Mesenchymal stem cell (in vitro differentiated cells and primary cell): Measurements from ENCODE around the gene MAP2K6.

Experiments
- DNase-seq: peaks from one replicate; pipeline ENCODE4 v3.0.0-alpha.2; 2013
- H2AFZ ChIP-seq: one replicate; pipeline ENCODE4 v1.6.1; 2013; ENCODE audit warnings: low read depth, mild to moderate bottlenecking, control low read depth, inconsistent platforms, low read length, moderate library complexity
- H2AK5ac ChIP-seq: 2 replicates; pipeline ENCODE4 v1.6.1; 2013; ENCODE audit warnings: low read length, moderate library complexity, mild to moderate bottlenecking, inconsistent platforms; ENCODE audit not compliant: severe bottlenecking
- H2BK120ac ChIP-seq: one replicate; pipeline ENCODE4 v1.6.1; 2013; ENCODE audit warnings: low read depth, mild to moderate bottlenecking, inconsistent platforms, low read length, moderate library complexity
- H2BK12ac ChIP-seq, 2 experiments: one replicate each; pipeline ENCODE4 v1.6.1; 2013; ENCODE audit warnings: inconsistent platforms in 2 of 2, low read length in 2 of 2, mild to moderate bottlenecking in 2 of 2, moderate library complexity in 2 of 2, control low read depth in 1 of 2
- H2BK15ac ChIP-seq: one replicate; pipeline ENCODE4 v1.6.1; 2013; ENCODE audit warnings: mild to moderate bottlenecking, low read depth, inconsistent platforms; ENCODE audit not compliant: poor library complexity, severe bottlenecking
- H2BK5ac ChIP-seq: 2 replicates; pipeline ENCODE4 v1.6.1; 2013; ENCODE audit warnings: low read depth, mild to moderate bottlenecking, low read length, control low read depth, inconsistent platforms; ENCODE audit not compliant: poor library complexity, severe bottlenecking
- H3K14ac ChIP-seq, 2 experiments: one replicate each; pipeline ENCODE4 v1.6.1; 2013; ENCODE audit warnings: inconsistent platforms in 2 of 2, low read length in 2 of 2, control low read depth in 1 of 2, mild to moderate bottlenecking in 1 of 2, moderate library complexity in 1 of 2
- H3K18ac ChIP-seq, 2 experiments: one replicate each; pipeline ENCODE4 v1.6.1; 2013; ENCODE audit warnings: inconsistent platforms in 2 of 2, low read length in 2 of 2, control low read depth in 1 of 2, low read depth in 1 of 2, mild to moderate bottlenecking in 1 of 2
- H3K23ac ChIP-seq, 2 experiments: one replicate each; pipeline ENCODE4 v1.6.1; 2013; ENCODE audit warnings: inconsistent platforms in 2 of 2, low read length in 2 of 2, mild to moderate bottlenecking in 2 of 2, moderate library complexity in 2 of 2, control low read depth in 1 of 2
- H3K27ac ChIP-seq: 2 replicates; pipeline ENCODE4 v1.5.1; 2013; ENCODE audit warnings: mild to moderate bottlenecking, moderate library complexity, low read length, control low read depth, inconsistent platforms; ENCODE audit not compliant: poor library complexity, severe bottlenecking
- H3K27me3 ChIP-seq, 2 experiments: 2 replicates each; pipeline versions ENCODE4 v1.6.1 to v1.7.0; 2013; ENCODE audit warnings: low read length in 2 of 2, mild to moderate bottlenecking in 2 of 2, moderate library complexity in 2 of 2, control low read depth in 1 of 2, inconsistent platforms in 1 of 2; ENCODE audit not compliant: control insufficient read depth in 1 of 2, insufficient read depth in 1 of 2
- H3K36me3 ChIP-seq, 2 experiments: 2 replicates each; pipeline versions ENCODE4 v1.6.1 to v1.7.0; 2013; ENCODE audit warnings: low read length in 2 of 2, control low read depth in 1 of 2, inconsistent platforms in 1 of 2, low read depth in 1 of 2, mild to moderate bottlenecking in 1 of 2; ENCODE audit not compliant: insufficient read depth in 2 of 2, control insufficient read depth in 1 of 2
- H3K4ac ChIP-seq, 2 experiments: one replicate each; pipeline ENCODE4 v1.6.1; 2013; ENCODE audit warnings: inconsistent platforms in 2 of 2, low read length in 2 of 2, mild to moderate bottlenecking in 2 of 2, moderate library complexity in 2 of 2, control low read depth in 1 of 2, low read depth in 1 of 2
- H3K4me1 ChIP-seq: 2 replicates; pipeline ENCODE4 v1.6.1; 2013; ENCODE audit warnings: low read depth, low read length, control low read depth; ENCODE audit not compliant: control insufficient read depth, insufficient read depth
- H3K4me2 ChIP-seq: 2 replicates; pipeline ENCODE4 v1.6.1; 2013; ENCODE audit warnings: low read length, mild to moderate bottlenecking, inconsistent platforms; ENCODE audit not compliant: poor library complexity, severe bottlenecking
- H3K4me3 ChIP-seq, 2 experiments: 2 replicates each; pipeline versions ENCODE4 v1.5.1 to v1.7.0; 2013; ENCODE audit warnings: low read length in 2 of 2, mild to moderate bottlenecking in 2 of 2, control low read depth in 1 of 2, low read depth in 1 of 2; ENCODE audit not compliant: insufficient read depth in 1 of 2
- H3K79me1 ChIP-seq: replicated peaks from 2 replicates; pipeline ENCODE4 v1.6.1; 2013; ENCODE audit warnings: mild to moderate bottlenecking, control low read depth, low read length, inconsistent platforms; ENCODE audit not compliant: poor library complexity, severe bottlenecking
- H3K9ac ChIP-seq: 2 replicates; pipeline ENCODE4 v1.7.0; 2013; ENCODE audit warnings: mild to moderate bottlenecking, low read length, moderate library complexity
- H3K9me3 ChIP-seq: 2 replicates; pipeline ENCODE4 v1.7.0; 2013; ENCODE audit warnings: mild to moderate bottlenecking, low read length; ENCODE audit not compliant: control insufficient read depth
- H4K8ac ChIP-seq: one replicate; pipeline ENCODE4 v1.6.1; 2013; ENCODE audit warnings: inconsistent platforms, mild to moderate bottlenecking, low read length, moderate library complexity
- H4K91ac ChIP-seq: one replicate; pipeline ENCODE4 v1.6.1; 2013; ENCODE audit warnings: mild to moderate bottlenecking, low read length, inconsistent platforms
- WGBS: methylation state at CpG from one replicate; pipeline ENCODE4 v1.1.7; 2013; ENCODE audit warnings: mixed read lengths; 5-methylcytosine and 5-hydroxymethylcytosine counted together

Gene MAP2K6

GRCh38 chr17:69410671-69411070, 3.8 kb upstream of the MAP2K6 start:
- H2BK15ac ChIP-seq, result no peak overlapping the region
- 91% methylated on average over 2 of the region's 2 CpGs for WGBS

GRCh38 chr17:69411766-69412165, 2.7 kb upstream of the MAP2K6 start:
- Histone ChIP-seq H3K4me3 (no peak overlapping the region), H2BK120ac (no peak overlapping the region), H2AFZ (no peak overlapping the region), H4K8ac (no peak overlapping the region), H3K14ac (no peak overlapping the region), H3K79me1 (peaks cover 2% of the 10 kb centered on the region), H2BK5ac (no peak overlapping the region), H4K91ac (no peak overlapping the region), H3K18ac (no peak overlapping the region), H3K4me1 (no peaks in the 10 kb centered on the region), H2BK12ac (no peak overlapping the region), H3K9ac (no peak overlapping the region), H3K4ac (no peak overlapping the region), H3K36me3 (no peaks in the 10 kb centered on the region), H3K27me3 (no peaks in the 10 kb centered on the region), H3K27ac (no peak overlapping the region), H3K23ac (no peak overlapping the region), H3K9me3 (no peaks in the 10 kb centered on the region), H3K4me2 (no peak overlapping the region), H2BK15ac (no peak overlapping the region), H2AK5ac (no peak overlapping the region)
- WGBS, result 88% methylated on average over 4 of the region's 4 CpGs
- DNase-seq, result no peak

More at GRCh38 chr17:69410671-69411070, 3.8 kb upstream of the MAP2K6 start:
- Histone ChIP-seq H3K4ac (no peak overlapping the region), H3K4me2 (no peak overlapping the region), H2BK12ac (no peak overlapping the region), H2AK5ac (no peak overlapping the region), H3K27me3 (no peaks in the 10 kb centered on the region), H3K14ac (no peak overlapping the region), H4K91ac (no peak overlapping the region), H2BK120ac (no peak overlapping the region), H3K4me3 (no peak overlapping the region), H3K18ac (no peak overlapping the region), H3K27ac (no peak overlapping the region), H3K79me1 (no peaks in the 10 kb centered on the region), H3K4me1 (no peaks in the 10 kb centered on the region), H4K8ac (no peak overlapping the region), H3K9ac (no peak overlapping the region), H3K36me3 (no peaks in the 10 kb centered on the region), H2AFZ (no peak overlapping the region), H2BK5ac (no peak overlapping the region), H3K23ac (no peak overlapping the region), H3K9me3 (no peaks in the 10 kb centered on the region)
- DNase-seq, result no peak

- Histone ChIP-seq H3K14ac (no peak overlapping the region), H3K18ac (no peak overlapping the region), H3K23ac (no peak overlapping the region), H3K4me2 (no peak overlapping the region), H2BK120ac (no peak overlapping the region), H3K9me3 (no peaks in the 10 kb centered on the region), H4K91ac (no peak overlapping the region), H4K8ac (no peak overlapping the region), H3K36me3 (no peaks in the 10 kb centered on the region), H3K9ac (no peak overlapping the region), H2BK12ac (no peak overlapping the region), H2BK15ac (no peak overlapping the region), H3K79me1 (peaks cover 2% of the 10 kb centered on the region), H3K4ac (no peak overlapping the region), H2BK5ac (no peak overlapping the region), H2AK5ac (no peak overlapping the region), H3K4me1 (no peaks in the 10 kb centered on the region), H3K27ac (no peak overlapping the region), H3K27me3 (no peaks in the 10 kb centered on the region), H2AFZ (no peak overlapping the region), H3K4me3 (no peak overlapping the region)
- 83% methylated on average over 4 of the region's 4 CpGs for WGBS
- DNase-seq, result no peak
Measured at GRCh38 chr17:69412251-69412671, 2.2 kb upstream of the MAP2K6 start.

GRCh38 chr17:69415431-69415830, 934 bp downstream of the MAP2K6 start:
- H3K79me1 ChIP-seq, result peaks cover 2% of the 10 kb centered on the region
- H3K4me1 ChIP-seq, result no peaks in the 10 kb centered on the region
- H2AFZ ChIP-seq, result no peak overlapping the region
- WGBS, result 30% methylated on average over 6 of the region's 6 CpGs
- no peak overlapping the region for H2BK5ac ChIP-seq
- no peak overlapping the region for H3K23ac ChIP-seq
- H3K18ac ChIP-seq, result no peak overlapping the region
- H3K4me3 ChIP-seq, result peak overlapping the region in 1 of 2 experiments; percentile 82
- H3K27ac ChIP-seq, result no peak overlapping the region
- no peak overlapping the region for H2AK5ac ChIP-seq
- no peaks in the 10 kb centered on the region for H3K9me3 ChIP-seq
- no peak overlapping the region for H3K14ac ChIP-seq
- H4K91ac ChIP-seq, result no peak overlapping the region
- H3K9ac ChIP-seq, result peak overlapping the region; percentile 88
- DNase-seq, result no peak
- H3K4me2 ChIP-seq, result peak overlapping the region; percentile 57
- no peak overlapping the region for H2BK15ac ChIP-seq
- no peaks in the 10 kb centered on the region for H3K27me3 ChIP-seq
- no peak overlapping the region for H4K8ac ChIP-seq
- no peak overlapping the region for H2BK12ac ChIP-seq
- no peak overlapping the region for H3K4ac ChIP-seq
- H3K36me3 ChIP-seq, result no peaks in the 10 kb centered on the region
- no peak overlapping the region for H2BK120ac ChIP-seq
